HG03571 (cell line): ENCODE results near the gene TNFRSF1A.
"Not testable (repeated sequence)": the region's sequence is repeated elsewhere in the genome, so short reads cannot be mapped to it uniquely, and the experiment has no call there.

Experiments used
- ATAC-seq: cut with Tn5 transposase; IDR thresholded peaks from one replicate; pipeline ENCODE4 v1.9.1; 2021; ENCODE audit not compliant: unreplicated experiment

The TNFRSF1A gene

DNA sequence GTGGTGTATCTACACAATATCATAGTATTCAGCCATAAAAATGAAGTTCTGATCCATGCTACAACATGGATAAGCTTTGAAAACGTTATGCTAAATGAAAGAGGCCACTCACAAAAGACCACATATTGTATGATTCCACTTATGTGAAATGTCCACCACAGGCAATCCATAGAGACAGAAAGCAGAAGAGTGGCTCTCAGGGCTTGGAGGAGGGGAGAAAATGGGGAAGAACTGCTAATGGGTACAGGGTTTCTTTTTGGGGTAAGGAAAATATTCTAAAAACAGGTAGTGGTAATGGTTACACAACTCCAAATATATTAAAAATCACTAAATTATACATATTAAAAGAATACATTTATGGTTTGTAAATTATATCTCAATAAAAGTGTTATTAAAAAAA, 17.0 kb upstream of the TNFRSF1A start:
- ATAC-seq: no peak

DNA sequence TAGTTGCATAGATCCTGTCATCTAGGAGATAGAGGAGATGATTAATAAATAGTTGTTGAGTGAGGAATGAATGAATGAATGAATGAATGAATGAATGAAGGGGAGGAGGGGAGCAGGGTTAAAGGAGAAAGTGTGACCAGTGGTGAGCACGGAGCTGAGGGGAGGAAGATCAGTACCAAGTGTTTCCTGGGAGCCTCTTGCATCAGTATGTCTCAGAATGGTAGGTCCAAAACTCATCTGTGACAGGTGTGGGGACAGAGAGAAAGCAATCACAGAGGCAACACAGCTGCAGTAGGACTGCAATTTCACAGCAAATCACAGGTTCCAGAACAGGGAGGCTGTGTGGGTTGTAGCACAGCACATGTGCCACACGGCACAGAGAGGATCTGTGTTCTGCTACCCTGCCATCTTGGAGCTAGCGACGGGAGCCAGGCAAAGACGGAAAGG, 14.5 kb upstream of the TNFRSF1A start:
- ATAC-seq: no peak

DNA sequence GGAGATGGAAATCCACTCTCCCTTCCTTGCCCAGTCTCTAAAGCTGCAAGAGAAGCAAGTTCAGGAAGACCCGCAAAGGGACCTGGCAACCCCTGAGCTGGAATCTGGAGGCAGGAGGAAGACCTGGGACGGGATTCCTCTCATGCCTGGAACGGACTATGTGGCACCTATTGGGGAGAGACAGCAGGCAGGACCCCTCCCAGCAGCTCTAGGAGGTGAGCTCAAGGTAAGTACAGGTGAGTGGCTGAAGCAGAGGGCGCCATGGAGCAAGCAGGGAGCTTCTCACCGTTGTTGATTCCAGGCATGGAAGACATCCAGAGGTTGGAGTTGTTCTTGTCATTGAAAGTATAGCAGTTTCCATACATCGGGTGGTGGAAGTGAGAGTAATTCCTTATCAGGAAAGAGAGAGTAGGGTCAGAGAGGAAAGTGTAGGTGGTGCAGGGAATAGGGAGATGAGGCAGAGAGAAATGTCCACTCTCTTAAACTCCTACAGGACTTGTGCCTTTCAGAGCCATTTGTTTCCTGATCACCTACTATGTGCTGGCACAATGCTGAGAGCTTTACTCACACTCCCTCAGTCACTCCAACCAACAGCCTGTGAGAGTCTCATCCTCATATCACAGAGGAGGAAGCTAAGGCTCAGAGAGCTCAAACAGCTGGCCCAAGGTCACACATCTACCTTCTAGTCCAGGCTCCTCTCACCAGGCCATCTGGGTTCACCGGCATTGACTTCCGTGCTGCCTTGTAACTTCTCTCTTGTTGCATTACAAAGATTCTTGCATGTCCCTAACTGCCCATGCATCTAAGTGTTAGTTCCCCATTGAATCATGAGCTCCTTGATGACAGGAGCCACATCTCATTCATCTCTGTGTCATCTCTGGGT, 13.9 kb upstream of the TNFRSF1A start:
- no peak for ATAC-seq

DNA sequence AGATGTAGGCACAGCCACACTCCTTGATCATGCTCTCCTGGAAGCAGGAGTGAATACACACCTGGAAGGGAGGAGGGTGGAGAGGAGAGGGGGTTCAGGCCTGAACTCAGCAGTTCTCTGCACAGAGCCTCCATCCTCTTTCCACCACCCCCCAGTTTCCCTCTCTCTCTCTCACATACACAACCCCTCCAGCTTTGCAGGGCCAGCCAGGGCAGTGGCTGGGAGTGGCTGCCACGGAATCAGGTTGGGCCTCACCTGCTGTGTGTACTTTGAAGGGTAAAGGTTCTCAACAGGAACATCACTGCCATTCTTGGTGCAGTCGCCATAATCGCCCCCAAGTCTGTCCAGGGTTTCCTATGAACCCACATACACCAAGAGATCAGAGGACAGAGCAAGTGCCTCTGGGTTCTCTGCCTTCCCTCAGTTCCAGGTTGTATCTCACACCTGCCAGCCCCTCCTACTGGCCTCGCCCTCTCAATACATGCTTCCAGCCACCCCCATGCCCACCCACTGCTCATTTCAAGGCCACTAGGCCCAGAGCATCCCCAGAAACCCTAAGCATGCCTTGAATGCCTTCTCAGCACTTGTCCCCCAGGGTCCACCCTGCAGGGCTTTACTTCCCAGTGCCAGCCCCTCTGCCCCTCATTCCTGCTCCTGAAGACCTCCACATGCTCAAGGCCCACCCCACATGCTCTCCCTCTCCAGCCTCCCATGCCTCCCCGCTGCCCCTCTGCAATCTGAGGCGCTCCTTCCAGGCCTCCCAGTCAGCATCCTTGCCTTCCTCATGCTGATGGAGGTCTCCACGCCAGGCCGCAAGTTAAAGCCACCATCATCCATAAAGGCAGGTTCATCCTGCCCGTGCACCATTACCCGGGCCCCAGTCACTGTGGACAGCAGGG, 12.9 kb upstream of the TNFRSF1A start:
- no peak for ATAC-seq

DNA sequence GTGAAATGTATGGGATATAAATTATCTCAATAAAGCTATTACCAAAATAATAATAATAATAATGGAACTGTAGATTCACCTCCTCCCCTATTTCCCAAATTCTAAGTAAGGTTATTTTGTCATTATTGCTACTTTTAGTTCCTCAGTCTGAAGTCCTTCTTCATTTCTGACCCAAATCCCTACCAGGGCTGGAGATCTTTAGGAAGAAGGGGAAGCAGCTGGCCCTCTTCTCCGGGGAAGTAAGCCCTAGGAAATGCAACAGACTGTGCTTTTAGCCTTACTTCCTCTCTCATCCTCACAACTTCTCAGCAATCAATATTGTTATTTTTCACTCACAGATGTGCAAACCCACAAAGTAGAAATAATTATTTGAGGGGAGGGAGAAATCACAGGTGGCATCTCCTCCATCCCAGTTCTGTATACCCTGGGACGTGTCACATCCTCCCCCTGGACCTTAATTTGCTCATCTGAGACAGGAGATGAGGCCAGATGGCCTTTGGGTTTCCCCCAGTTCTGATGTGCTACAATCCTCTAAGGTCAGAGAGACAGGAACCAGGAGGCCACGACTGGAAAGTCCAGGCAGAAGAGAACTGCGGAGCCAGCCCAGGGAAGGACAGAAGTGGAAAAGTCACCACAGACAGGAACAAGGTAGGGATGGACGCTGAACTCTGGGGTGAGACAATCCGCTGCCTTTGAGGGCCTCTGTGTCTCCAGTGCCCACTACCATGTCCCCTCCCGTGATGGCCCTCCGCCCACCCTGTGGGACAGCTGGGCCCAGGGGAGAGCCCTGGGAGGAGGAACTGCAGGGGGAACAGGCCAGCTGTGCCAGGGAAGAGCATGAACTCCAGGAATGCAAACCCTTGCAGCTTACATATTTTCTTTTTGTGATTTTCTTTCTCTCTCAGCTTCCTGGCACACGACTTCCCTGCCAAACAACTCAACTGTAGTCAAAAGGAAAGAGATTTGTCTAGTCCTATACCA, 10.6 kb upstream of the TNFRSF1A start:
- no peak for ATAC-seq

DNA sequence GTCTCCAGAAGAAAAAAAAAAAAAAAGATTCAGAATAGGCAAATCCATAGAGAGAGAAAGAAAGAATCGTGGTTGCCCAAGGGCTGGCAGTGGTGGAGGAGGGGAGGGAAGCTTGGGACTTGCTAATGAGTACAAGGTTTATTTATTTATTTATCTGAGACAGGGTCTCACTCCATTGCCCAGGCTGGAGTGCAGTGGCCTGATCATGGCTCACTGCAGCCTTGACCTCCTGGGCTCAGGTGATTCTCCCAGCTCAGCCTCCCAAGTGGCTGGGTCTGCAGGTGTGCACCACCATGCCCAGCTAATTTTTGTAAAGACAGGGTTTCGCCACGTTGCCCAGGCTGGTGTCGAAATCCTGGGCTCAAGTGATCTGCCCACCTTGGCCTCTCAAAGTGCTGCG, 9.7 kb upstream of the TNFRSF1A start:
- no peak for ATAC-seq

DNA sequence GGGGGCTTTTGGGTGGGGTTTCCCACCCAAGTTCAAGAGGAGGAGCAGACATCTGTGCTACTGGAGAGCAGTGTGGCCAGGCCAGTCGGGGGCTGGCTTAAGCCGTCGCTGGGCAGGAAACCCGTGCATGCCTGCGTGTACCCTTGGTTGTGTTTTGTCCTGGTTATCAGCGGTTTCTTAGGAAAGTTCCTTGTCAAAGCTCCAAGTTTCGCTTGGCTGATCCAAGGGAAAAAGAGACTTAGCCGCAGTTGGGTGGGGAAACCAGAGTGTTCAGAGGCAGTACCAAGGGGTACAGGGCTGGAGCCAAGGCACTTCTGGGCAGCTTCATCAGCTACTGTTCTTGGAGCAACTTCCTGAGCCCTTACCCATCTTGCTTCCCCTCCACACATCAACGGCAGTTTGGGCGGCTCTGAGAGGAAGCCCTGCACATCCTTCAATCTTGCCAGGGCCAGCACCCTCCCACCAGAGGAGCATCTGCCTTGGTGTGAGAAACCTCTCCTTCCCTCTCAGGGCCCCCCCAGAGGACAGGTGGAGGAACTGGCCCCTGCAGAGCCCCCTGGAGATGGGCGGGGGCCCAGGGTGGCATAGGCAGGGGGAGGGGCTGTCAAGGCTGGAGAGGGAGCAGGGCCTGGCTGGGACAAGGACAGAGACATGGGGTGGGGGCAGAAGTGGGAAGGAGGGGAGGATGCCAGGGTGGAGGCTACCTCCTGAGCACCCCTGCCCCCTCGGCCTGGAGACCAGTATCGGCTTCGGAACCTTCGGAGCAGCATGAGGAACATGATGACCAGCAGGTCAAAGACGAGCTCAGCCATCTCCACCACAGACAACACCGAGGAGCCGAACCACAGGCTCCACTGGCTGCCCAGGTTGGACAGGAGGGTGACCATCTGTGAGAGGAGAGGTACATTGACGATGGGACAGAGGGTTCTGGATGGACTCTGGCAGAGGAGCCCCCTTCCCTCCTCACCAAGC, 5.8 kb upstream of the TNFRSF1A start:
- ATAC-seq: no peak

DNA sequence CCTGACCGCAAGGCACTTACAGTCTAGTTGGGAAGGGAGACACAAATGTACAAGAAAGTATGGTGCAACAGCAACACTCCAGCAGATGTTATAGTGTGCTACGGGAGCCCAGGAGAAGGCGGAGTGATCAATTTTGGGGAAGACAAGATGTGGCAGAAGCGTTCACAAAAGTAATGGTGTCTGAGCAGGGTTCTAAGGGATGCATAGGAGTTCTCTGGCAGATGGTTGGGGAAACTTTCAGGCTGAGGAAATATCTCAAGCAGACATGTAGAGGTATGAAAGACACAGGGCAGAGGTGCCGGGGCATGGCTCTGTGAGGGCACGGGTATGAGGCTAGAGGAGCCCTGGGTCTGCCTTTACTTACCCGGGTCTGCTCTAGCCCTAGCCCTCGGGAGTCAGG, 5.1 kb upstream of the TNFRSF1A start:
- no peak for ATAC-seq

DNA sequence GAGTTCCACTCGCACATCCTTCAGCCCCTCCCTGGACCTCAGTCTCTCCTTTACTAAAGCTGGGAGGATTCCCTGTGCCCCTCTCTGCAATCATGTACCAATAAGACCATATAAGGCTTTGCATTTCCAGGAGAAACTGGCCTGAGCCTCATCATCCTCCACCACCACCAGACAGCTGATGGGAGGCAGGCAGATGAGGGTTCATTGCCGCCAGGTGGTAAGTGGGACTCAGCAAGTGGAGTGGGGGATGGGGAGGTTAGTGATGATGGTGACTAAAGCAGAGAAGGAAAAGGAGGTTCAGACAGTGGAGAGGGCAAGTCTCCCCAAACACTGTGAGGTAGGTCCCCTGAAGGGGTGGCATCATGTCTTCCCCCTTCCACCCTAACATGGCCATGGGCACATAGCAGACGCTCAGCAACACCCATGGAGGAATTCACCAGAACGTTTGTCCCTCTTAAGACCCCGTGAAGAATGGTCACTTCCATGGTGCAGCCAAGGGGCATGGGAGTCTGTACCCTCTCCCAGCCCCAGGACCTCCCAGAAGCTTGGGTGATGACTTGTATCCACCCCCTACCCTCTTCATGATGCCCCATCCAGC, 4.5 kb upstream of the TNFRSF1A start:
- ATAC-seq: no peak

DNA sequence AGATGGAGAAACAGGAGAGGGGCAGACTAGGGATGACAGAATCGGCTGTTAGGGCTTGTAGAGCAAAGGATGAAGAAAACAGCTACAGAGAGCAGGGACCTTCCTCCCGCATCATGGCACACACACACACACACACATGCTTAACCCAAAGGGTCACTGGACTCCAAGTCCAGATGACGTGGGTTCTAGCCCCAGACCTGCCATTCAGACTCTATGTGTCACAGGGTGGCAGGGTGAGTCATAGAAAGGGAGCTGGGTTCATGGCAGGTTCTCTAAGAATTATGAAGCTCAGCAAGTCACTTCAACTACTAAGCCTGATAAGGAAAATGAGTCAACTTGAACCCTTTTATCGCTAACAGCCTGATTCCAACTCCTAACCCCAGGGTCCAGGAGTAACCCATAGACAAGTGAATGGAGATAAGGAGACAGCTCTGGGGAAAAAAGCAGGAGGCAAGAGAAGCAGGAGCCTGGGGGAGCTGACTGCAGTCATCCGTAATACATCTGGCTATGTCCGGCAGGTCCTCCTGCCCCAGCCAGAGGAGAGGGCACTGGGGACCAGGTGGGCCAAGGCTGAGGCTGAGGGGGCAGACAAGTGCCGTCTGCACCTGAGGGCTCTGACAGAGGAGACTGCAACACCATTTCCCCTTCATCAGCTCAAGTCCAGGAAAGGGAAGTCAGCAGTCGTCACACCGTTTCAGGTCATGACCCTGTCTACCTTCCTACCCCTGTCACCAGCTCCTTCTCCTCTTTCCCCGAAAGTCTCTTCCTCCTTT, 3.6 kb upstream of the TNFRSF1A start:
- ATAC-seq: no peak

DNA sequence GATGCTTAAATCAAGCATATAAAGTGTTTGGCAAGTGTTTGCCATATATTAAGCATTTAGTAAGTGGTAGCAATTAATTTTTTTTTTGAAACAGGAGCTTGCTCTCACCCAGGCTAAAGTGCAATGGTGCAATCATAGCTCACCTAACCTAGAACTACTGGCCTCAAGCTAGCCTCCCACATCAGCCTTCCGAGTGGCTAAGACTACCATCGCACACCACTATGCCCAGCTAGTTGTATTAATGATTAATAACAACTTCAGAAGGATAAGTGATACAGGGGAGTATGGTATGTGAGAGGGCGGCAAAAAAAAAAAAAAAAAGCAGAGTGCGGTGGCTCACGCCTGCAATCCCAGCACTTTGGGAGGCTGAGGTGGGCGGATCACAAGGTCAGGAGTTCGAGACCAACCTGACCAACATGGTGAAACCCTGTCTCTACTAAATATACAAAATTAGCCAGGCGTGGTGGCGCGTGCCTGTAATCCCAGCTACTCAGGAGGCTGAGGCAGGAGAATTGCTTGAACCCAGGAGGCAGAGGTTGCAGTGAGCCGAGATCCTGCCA, 2.3 kb upstream of the TNFRSF1A start:
- not testable (repeated sequence) for ATAC-seq

DNA sequence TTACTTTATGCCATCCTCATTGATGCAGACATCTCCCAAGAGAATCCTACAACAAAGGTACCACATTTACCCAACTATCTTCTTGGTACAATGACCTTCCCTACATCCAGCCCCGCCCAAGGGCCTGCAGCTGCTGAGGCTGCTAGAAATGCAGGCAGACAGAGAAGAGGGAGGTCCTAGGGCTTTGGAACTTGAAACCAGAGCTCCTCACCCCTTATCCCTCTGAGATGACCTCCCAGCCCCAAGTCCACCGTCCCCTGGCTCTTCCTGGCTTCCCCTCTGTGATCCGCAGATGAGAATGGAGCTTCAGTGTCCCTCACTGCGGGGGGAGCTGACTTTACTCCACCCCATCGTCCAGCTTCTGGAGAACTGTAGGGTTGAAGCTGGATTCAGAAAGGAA, 1.6 kb upstream of the TNFRSF1A start:
- no peak for ATAC-seq

DNA sequence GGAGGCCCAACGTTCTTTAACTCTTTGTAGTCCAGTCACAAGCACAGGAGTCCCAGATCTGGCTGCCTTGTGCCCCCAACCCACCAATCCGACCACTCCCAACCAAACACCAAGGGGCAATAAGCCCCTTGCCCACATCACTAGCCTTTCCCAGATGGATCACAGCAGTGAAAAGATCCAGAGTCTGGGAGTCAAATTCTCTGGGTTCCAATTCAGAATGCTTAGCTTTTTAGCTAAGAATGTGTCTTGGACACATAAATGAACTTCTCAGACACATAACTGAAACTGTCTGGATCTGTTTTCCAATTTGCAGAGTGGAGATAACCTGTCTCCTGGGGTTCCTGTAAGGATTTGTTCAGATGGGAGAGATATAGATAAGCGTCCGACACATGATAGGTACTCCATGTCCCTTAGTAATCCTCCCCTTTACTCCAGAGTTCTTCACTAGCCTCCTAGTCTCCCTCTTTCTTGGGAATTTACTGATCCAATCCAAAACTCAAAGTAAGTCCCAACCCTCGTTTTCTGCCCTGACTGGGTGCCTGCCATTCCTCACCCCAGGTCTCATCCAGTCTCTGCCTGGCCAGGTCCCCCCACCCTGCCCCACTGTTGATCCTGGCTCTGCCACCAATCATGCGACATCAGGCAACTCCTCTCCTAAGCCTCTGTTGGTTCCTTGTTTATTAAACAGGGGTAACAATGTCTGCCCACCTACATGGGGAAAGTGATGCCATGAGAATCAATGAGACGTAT, 439 bp upstream of the TNFRSF1A start:
- ATAC-seq: no peak

DNA sequence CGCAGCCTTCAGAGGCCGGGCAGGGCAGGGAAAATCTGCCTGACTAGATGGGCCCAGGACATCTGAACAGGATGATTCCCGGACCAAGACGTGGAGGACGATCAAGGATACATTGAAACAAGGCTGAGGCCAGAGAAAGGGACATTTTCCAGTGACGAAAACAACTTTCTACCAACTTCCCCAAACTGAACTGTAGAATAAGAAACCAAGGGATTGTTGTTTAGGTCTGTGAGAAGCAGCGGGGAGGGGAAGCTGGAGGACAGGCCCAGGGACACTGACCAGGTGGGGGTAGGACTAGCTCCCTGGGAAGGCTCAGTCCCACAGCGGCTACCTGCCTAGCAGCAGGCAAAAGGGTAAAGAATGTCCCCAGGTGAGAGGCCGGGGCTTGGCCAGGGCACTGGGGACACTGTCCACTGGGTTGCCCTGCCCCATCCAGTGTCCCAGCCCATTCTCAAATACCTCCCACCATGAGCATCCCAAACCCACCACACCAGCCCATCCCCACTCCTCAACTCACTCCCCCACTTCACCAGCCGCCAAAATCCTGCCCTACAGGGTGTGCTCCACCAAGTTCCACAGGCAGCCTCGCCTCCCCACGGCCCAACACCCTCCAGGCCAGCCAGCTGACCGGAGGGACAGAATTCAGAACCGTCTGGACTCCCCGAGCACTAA, 995 bp downstream of the TNFRSF1A start:
- no peak for ATAC-seq

DNA sequence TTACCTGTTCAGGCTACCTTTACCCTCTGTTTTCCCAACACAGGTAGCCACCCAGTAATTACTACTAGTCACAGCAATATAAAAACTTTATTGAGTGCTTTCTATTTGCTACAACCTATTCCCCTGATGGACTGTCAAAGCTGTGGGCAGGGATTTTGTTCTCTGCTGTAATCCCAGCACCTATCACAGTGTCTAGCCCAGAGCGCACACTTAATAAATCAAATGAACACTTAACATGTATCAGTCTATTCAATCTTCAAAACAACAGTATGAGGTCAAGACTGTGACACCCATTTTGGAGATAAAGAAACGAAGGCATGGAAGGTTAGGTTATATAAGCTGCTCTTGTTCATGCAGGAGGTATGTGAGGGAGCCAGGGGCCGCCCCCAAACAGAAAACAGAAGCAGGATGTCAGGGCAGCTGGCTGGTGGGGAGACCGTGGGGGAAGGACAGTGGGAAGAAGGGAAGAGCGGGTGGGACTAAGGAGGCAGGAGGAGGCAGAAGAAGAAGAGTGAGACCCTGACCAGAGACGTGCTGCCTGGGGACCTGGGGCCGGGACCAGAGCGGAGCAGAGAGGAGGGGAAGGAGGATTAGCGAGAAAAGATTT, 1.7 kb downstream of the TNFRSF1A start:
- no peak for ATAC-seq

DNA sequence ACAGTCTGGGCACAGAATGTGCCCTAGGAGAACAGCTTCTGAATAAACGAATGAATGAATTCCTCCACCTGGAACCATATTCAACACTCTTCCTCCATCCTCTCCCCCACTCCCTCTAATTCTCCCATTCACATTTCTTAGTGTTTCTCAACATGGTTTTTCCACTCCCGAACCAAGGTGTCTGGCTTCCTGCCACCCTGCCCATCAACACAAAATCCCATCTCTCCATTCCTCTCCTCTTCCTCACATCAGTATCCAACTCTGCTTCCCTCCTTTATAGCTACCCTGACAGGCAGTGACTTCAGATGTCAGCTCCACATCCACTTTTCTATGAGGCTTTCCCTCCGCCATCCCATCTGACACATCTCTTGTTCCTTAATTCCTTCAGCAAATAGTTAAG, 2.9 kb downstream of the TNFRSF1A start:
- ATAC-seq: no peak
